Natural killer cell (primary cell): ENCODE results near the gene COTL1. TPM values are rescaled to one million over a fixed set of nuclear protein-coding genes. Genes with fewer than 3 reads are reported as not detected.

ENCODE experiments used
- ATAC-seq, 3 donors: fragments of 150-1000 bp in 2 of 3; fragments of 200-7000 bp in 1 of 3; cut with Tn5 transposase; 1 replicate in 1 of 3; 2 replicates in 2 of 3; pipeline ENCODE4 v1.10.0; 2021; ENCODE audit warnings: mild to moderate bottlenecking in 2 of 3, moderate library complexity in 2 of 3
- DNase-seq, 2 donors: peaks; one replicate each; pipeline versions ENCODE4 v3.0.0 to v3.0.0-alpha.2; 2013 to 2021; ENCODE audit warnings: mixed read lengths in 1 of 2
- H3K27ac ChIP-seq: one replicate; pipeline ENCODE4 v1.5.1; 2013; ENCODE audit warnings: mild to moderate bottlenecking, low read length
- H3K27me3 ChIP-seq: one replicate; pipeline ENCODE4 v1.6.1; 2013; ENCODE audit warnings: low read length; ENCODE audit not compliant: control insufficient read depth, insufficient read depth
- H3K36me3 ChIP-seq: one replicate; pipeline ENCODE4 v1.6.1; 2013; ENCODE audit warnings: low read length; ENCODE audit not compliant: control insufficient read depth, insufficient read depth
- H3K4me1 ChIP-seq: one replicate; pipeline ENCODE4 v1.6.1; 2013; ENCODE audit warnings: low read length; ENCODE audit not compliant: control insufficient read depth, insufficient read depth
- H3K4me3 ChIP-seq: one replicate; pipeline ENCODE4 v1.5.1; 2013; ENCODE audit warnings: low read length
- H3K9me3 ChIP-seq: one replicate; pipeline ENCODE4 v1.6.1; 2013; ENCODE audit warnings: low read length; ENCODE audit not compliant: control insufficient read depth, insufficient read depth
- H3K27ac Mint-ChIP-seq, 2 donors: one replicate each; pipeline ENCODE4 v1.8.0; 2022; ENCODE audit warnings: mild to moderate bottlenecking in 2 of 2, mixed read lengths in 2 of 2, moderate library complexity in 1 of 2
- H3K27me3 Mint-ChIP-seq, 2 donors: one replicate each; pipeline ENCODE4 v1.8.0; 2022; ENCODE audit warnings: low read depth in 2 of 2, mixed read lengths in 2 of 2
- H3K36me3 Mint-ChIP-seq: one replicate; pipeline ENCODE4 v1.8.0; 2022; ENCODE audit warnings: mixed read lengths
- H3K4me1 Mint-ChIP-seq, 2 donors: one replicate each; pipeline ENCODE4 v1.8.0; 2022; ENCODE audit warnings: mixed read lengths in 2 of 2
- H3K4me3 Mint-ChIP-seq: one replicate; pipeline ENCODE4 v1.8.0; 2022; ENCODE audit warnings: mild to moderate bottlenecking, moderate library complexity, mixed read lengths
- H3K9me3 Mint-ChIP-seq, 2 donors: one replicate each; pipeline ENCODE4 v1.8.0; 2022; ENCODE audit warnings: mixed read lengths in 2 of 2
- CTCF ChIP-seq: fragments of 200-600 bp; IDR thresholded peaks from one replicate; pipeline ENCODE4 v1.8.0; 2022; ENCODE audit warnings: antibody characterized with exemption
- WGBS: methylation state at CpG from one replicate; pipeline ENCODE4 v1.1.7; 2013; ENCODE audit warnings: missing lambda C conversion rate; ENCODE audit not compliant: insufficient coverage; 5-methylcytosine and 5-hydroxymethylcytosine counted together
- intact Hi-C: fragments of 100-400 bp; cut with micrococcal nuclease; formaldehyde crosslinking; loops from one replicate; pipeline ENCODE4 v1.14.2; 2022
- total RNA-seq, 4 donors: library from RNA; stranded (reverse); fragments of 120-200 nt in 1 of 4; gene quantifications; one replicate each; pipeline versions ENCODE4 v1.2.3 to v1.2.4, GENCODE V29; 2013 to 2022

Gene COTL1
- total RNA-seq, 3 donors from 2014 or later (not counting 1 experiment from before 2014, with no cell fraction given), result 43.7 to 187 (median 116) TPM

DNA sequence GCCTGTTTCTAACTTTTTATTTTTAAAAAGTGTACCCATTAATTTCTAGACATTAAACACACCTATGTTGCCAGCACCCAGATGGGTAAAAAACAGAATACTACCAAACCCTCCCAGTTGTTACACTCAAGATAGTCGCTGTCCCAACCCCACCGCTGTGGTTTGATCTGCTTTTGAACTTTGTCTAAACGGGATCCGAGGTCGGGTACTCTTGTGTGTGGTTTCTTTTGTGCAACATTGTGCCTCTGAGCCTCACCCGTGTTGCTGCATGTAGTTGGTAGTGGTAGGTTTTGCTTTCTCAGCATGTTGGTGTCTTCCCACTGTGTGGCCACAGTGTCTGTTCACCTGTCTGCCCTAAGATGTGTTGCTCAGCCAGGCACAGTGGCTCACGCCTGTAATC lies 34.7 kb upstream of the COTL1 start:
- WGBS, result 41% methylated on average over 7 of the region's 7 CpGs
- H3K4me1 ChIP-seq, result peaks cover 31% of the 10 kb centered on the region
- no peak for ATAC-seq
- no peaks in the 10 kb centered on the region for H3K27me3 ChIP-seq
- H3K4me3 ChIP-seq, result no peak overlapping the region
- peaks cover 33% of the 10 kb centered on the region for H3K36me3 ChIP-seq
- Mint-ChIP-seq H3K27ac (no peak overlapping the region), H3K4me3 (no peak overlapping the region), H3K9me3 (no peaks in the 10 kb centered on the region), H3K27me3 (no peaks in the 10 kb centered on the region), H3K36me3 (no peaks in the 10 kb centered on the region), H3K4me1 (peaks cover 31 to 62% of the 10 kb centered on the region in 2 donors)
- no peak for TF ChIP-seq CTCF
- no peak overlapping the region for H3K27ac ChIP-seq
- intact Hi-C loops, result no loop called here
- H3K9me3 ChIP-seq, result no peaks in the 10 kb centered on the region
- DNase-seq, result peak in 1 of 2 donors; percentile 71

- Histone ChIP-seq H3K4me3 (no peak overlapping the region), H3K9me3 (no peaks in the 10 kb centered on the region), H3K27me3 (no peaks in the 10 kb centered on the region), H3K36me3 (peaks cover 24% of the 10 kb centered on the region), H3K4me1 (peaks cover 24% of the 10 kb centered on the region), H3K27ac (no peak overlapping the region)
- ATAC-seq (no peak), DNase-seq (no peak)
- intact Hi-C loops, result no loop called here
- TF ChIP-seq CTCF, result no peak
- WGBS, result 97% methylated on average over 18 of the region's 20 CpGs
- Mint-ChIP-seq H3K9me3 (no peaks in the 10 kb centered on the region), H3K27me3 (peaks cover 0 to 4% of the 10 kb centered on the region in 2 donors), H3K4me3 (peak overlapping the region; percentile 67), H3K27ac (peak overlapping the region; percentile 66 to 86), H3K36me3 (no peaks in the 10 kb centered on the region), H3K4me1 (peaks cover 32 to 56% of the 10 kb centered on the region in 2 donors)
Measured at GRCh38 chr16:84650062-84650991, 32.4 kb upstream of the COTL1 start.

GRCh38 chr16:84649511-84649861 lies 31.6 kb upstream of the COTL1 start:
- H3K27ac ChIP-seq, result peak overlapping the region; percentile 57
- H3K4me1 ChIP-seq, result peaks cover 24% of the 10 kb centered on the region
- 72% methylated on average over 8 of the region's 11 CpGs for WGBS
- no peaks in the 10 kb centered on the region for H3K27me3 ChIP-seq
- peaks cover 0 to 4% of the 10 kb centered on the region in 2 donors for H3K27me3 Mint-ChIP-seq
- no peaks in the 10 kb centered on the region for H3K9me3 ChIP-seq
- no peak for ATAC-seq
- H3K36me3 Mint-ChIP-seq, result no peaks in the 10 kb centered on the region
- H3K36me3 ChIP-seq, result peaks cover 20% of the 10 kb centered on the region
- intact Hi-C loops, result no loop called here
- H3K4me1 Mint-ChIP-seq, result peaks cover 32 to 49% of the 10 kb centered on the region in 2 donors
- H3K27ac Mint-ChIP-seq, result peak overlapping the region; percentile 73 to 86
- H3K9me3 Mint-ChIP-seq, result no peaks in the 10 kb centered on the region
- peak overlapping the region; percentile 81 for H3K4me3 Mint-ChIP-seq
- no peak for TF ChIP-seq CTCF
- DNase-seq, result no peak
- H3K4me3 ChIP-seq, result peak overlapping the region; percentile 68
